Lung (tissue), 12 donors: ENCODE results near the gene LRRN4. TPM values are rescaled to one million over a fixed set of nuclear protein-coding genes. Genes with fewer than 3 reads are reported as not detected.
"Not testable (repeated sequence)": the region's sequence is repeated elsewhere in the genome, so short reads cannot be mapped to it uniquely, and the experiment has no call there.

Experiments
- ATAC-seq: fragments of 200-7000 bp; cut with Tn5 transposase; one replicate; pipeline ENCODE4 v1.9.1; 2020; ENCODE audit warnings: moderate number of reproducible peaks; ENCODE audit not compliant: insufficient read depth, low FRiP score
- DNase-seq, 3 donors: peaks; one replicate each; pipeline ENCODE4 v3.0.0-alpha.2; 2013 to 2017
- H3K27ac ChIP-seq, 2 donors: one replicate each; pipeline ENCODE4 v1.5.1; 2013; ENCODE audit warnings: mild to moderate bottlenecking in 2 of 2, moderate library complexity in 2 of 2, control low read depth in 1 of 2, inconsistent platforms in 1 of 2, low read depth in 1 of 2, low read length in 1 of 2
- H3K27me3 ChIP-seq, 3 donors: one replicate each; pipeline ENCODE4 v1.5.1; 2013; ENCODE audit warnings: low read length in 2 of 3; ENCODE audit not compliant: control insufficient read depth in 3 of 3, insufficient read depth in 3 of 3
- H3K36me3 ChIP-seq, 4 donors: one replicate each; pipeline ENCODE4 v1.5.1; 2013; ENCODE audit warnings: low read length in 4 of 4, mild to moderate bottlenecking in 1 of 4, moderate library complexity in 1 of 4; ENCODE audit not compliant: control insufficient read depth in 4 of 4, insufficient read depth in 4 of 4
- H3K4me1 ChIP-seq, 5 donors: one replicate each; pipeline ENCODE4 v1.5.1; 2013; ENCODE audit warnings: low read length in 5 of 5, mild to moderate bottlenecking in 2 of 5, moderate library complexity in 1 of 5; ENCODE audit not compliant: control insufficient read depth in 5 of 5, insufficient read depth in 5 of 5
- H3K4me3 ChIP-seq: one replicate; pipeline ENCODE4 v1.5.1; 2013; ENCODE audit warnings: mild to moderate bottlenecking, control low read depth, moderate library complexity
- H3K9ac ChIP-seq, 2 donors: one replicate each; pipeline ENCODE4 v1.5.1; 2013; ENCODE audit warnings: low read length in 2 of 2, control low read depth in 1 of 2; ENCODE audit not compliant: insufficient read depth in 1 of 2
- H3K9me3 ChIP-seq, 4 donors: one replicate each; pipeline ENCODE4 v1.5.1; 2013; ENCODE audit warnings: low read length in 3 of 4, mild to moderate bottlenecking in 1 of 4, moderate library complexity in 1 of 4; ENCODE audit not compliant: control insufficient read depth in 4 of 4, insufficient read depth in 3 of 4
- CTCF ChIP-seq: IDR thresholded peaks from 2 replicates; pipeline ENCODE4 v1.5.1; 2012; ENCODE audit warnings: mild to moderate bottlenecking; ENCODE audit errors: control extremely low read depth, extremely low read depth
- WGBS, 2 donors: extraction: QIAGEN DNeasy Blood & Tissue Kit; methylation state at CpG; one replicate each; pipeline ENCODE4 v1.1.7; 2013; 5-methylcytosine and 5-hydroxymethylcytosine counted together
- polyA plus RNA-seq, 2 donors: library from polyadenylated mRNA; stranded (reverse); fragments of 200-250 nt; gene quantifications; one replicate each; pipeline ENCODE4 v1.2.1, GENCODE V29; 2013
- total RNA-seq, 2 donors: library from RNA; depleted of rRNA in 1 of 2; stranded (reverse); fragments of >200 nt in 1 of 2; gene quantifications; one replicate each; pipeline ENCODE4 v1.2.1, GENCODE V29; 2014 to 2021
- donor health status: control.
- donor health status: control.
- donor health status: Bipolar disorder and iron deficiency.
- donor health status: healthy.
- donor health status: DM: yes; HTN: yes; CAD: no.

Gene LRRN4
- total and polyA plus RNA-seq, 4 donors, result 9.8 to 62.3 (median 23.5) TPM

GRCh38 chr20:6057139-6057538, 3.3 kb upstream of the LRRN4 start:
- TF ChIP-seq CTCF, result no peak
- H3K27ac ChIP-seq, result no peak overlapping the region
- no peaks in the 10 kb centered on the region for H3K36me3 ChIP-seq
- H3K4me3 ChIP-seq, result no peak overlapping the region
- WGBS, 2 donors, result 71 to 93% methylated on average over 2 of the region's 2 CpGs
- H3K9me3 ChIP-seq, result no peaks in the 10 kb centered on the region
- ATAC-seq, result no peak
- no peak for DNase-seq
- H3K27me3 ChIP-seq, result peaks cover 0 to 14% (median 9%) of the 10 kb centered on the region in 3 donors
- peaks cover 0 to 10% (median 4%) of the 10 kb centered on the region in 5 donors for H3K4me1 ChIP-seq
- no peak overlapping the region for H3K9ac ChIP-seq

GRCh38 chr20:6055981-6056569, 2.2 kb upstream of the LRRN4 start:
- Histone ChIP-seq H3K4me3 (no peak overlapping the region), H3K4me1 (peaks cover 0 to 10% (median 7%) of the 10 kb centered on the region in 5 donors)
- DNase-seq, result no peak

GRCh38 chr20:6055161-6055783, 1.4 kb upstream of the LRRN4 start:
- Histone ChIP-seq H3K9ac (no peak overlapping the region), H3K27ac (peak overlapping the region in 1 of 2 donors; percentile 37), H3K36me3 (no peaks in the 10 kb centered on the region), H3K27me3 (peaks cover 0 to 28% (median 22%) of the 10 kb centered on the region in 3 donors), H3K4me1 (peaks cover 0 to 10% (median 7%) of the 10 kb centered on the region in 5 donors), H3K4me3 (no peak overlapping the region), H3K9me3 (no peaks in the 10 kb centered on the region)
- DNase-seq (no peak), ATAC-seq (no peak)
- TF ChIP-seq CTCF, result no peak
- 77 to 80% methylated on average over 10 of the region's 10 CpGs for WGBS, 2 donors

More at GRCh38 chr20:6055981-6056569, 2.2 kb upstream of the LRRN4 start:
- Histone ChIP-seq H3K27me3 (peaks cover 0 to 22% (median 16%) of the 10 kb centered on the region in 3 donors), H3K9me3 (no peaks in the 10 kb centered on the region), H3K36me3 (no peaks in the 10 kb centered on the region), H3K27ac (peak overlapping the region in 1 of 2 donors; percentile 61), H3K9ac (no peak overlapping the region)
- WGBS, 2 donors, result 89 to 97% methylated on average over 9 of the region's 9 CpGs
- ATAC-seq, result no peak
- no peak for TF ChIP-seq CTCF

DNA sequence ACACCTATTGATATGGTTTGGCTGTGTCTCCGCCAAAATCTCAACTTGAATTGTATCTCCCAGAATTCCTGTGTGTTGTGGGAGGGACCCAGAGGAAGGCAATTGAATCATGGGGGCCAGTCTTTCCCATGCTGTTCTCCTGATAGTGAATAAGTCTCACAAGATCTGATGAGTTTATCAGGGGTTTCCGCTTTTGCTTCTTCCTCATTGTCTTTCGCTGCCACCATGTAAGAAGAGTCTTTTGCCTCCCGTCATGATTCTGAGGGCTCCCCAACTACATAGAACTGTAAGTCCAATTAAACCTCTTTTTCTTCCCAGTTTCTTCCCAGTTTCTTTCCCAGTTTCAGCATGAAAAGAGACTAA, 810 bp upstream of the LRRN4 start:
- not testable (repeated sequence) for DNase-seq, ATAC-seq, H3K27ac ChIP-seq, H3K36me3 ChIP-seq, H3K4me3 ChIP-seq, H3K9ac ChIP-seq, H3K9me3 ChIP-seq
- Histone ChIP-seq H3K4me1 (peaks cover 0 to 10% (median 7%) of the 10 kb centered on the region in 5 donors), H3K27me3 (peaks cover 0 to 28% (median 19%) of the 10 kb centered on the region in 3 donors)
- 85 to 86% methylated on average over 4 of the region's 4 CpGs for WGBS, 2 donors
